Forelimb muscle (tissue), 1 donor: Measurements from ENCODE around the gene CXCL1. TPM values are rescaled to one million over a fixed set of nuclear protein-coding genes. Genes with fewer than 3 reads are reported as not detected.

Experiments used
- DNase-seq: peaks from one replicate; pipeline ENCODE4 v3.0.0-alpha.2; 2013; ENCODE audit warnings: low read depth
- polyA plus RNA-seq: library from polyadenylated mRNA; unstranded; fragments of 120-200 nt; gene quantifications from one replicate; pipeline ENCODE4 v1.2.1, GENCODE V29; 2013; ENCODE audit not compliant: insufficient read length

Gene CXCL1
- polyA plus RNA-seq, 1 donor = not detected

- no peak for DNase-seq
Observed at GRCh38 chr4:73851293-73851692, 17.9 kb upstream of the CXCL1 start.

DNA sequence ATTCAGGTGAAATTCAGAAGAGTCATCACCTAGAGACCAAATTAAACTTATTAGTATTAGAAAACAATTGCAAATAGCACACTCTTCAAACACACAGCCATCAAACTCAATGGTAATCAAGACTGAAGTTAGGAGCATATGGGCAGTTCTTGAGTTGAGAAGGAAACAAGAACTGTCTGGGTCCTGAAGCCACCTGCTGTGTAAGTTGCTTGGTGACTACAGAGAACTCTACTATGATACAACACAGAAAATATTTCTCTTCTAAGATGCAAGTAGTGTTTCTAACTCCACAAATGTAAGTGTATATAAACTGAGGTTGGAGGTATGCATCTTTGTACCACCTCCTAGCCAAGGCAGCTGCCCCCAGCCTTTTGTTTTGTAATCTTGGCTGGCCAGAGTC lies 16.4 kb upstream of the CXCL1 start:
- DNase-seq = no peak

GRCh38 chr4:73853246-73853704 lies 15.9 kb upstream of the CXCL1 start, which contains the start of gene PF4V1:
Gene PF4V1 (plus strand): TSS chr4:73853296. CDS start chr4:73853363, 67 bp downstream.
- DNase-seq = no peak

- no peak for DNase-seq
Observed at GRCh38 chr4:73853718-73854473, 15.3 kb upstream of the CXCL1 start.

DNA sequence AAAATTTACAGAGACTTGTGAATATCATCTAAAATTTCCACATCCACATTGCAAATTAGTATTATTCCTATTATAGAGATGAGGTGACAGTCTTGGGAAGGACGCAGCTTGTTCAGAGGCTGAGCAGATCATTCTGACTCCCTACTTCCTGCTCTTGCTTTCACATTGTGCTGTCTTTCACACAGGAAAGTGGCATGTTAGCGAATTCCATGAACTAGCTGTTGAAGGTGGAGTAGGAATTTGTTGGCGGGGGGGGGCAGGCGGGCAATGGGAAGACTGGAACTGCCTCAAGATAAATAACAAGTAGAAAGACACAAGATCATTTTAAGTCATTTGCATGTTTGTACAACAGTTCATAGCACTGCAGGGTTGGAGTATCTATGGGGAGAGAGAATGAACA lies 13.8 kb upstream of the CXCL1 start:
- DNase-seq = no peak

DNA sequence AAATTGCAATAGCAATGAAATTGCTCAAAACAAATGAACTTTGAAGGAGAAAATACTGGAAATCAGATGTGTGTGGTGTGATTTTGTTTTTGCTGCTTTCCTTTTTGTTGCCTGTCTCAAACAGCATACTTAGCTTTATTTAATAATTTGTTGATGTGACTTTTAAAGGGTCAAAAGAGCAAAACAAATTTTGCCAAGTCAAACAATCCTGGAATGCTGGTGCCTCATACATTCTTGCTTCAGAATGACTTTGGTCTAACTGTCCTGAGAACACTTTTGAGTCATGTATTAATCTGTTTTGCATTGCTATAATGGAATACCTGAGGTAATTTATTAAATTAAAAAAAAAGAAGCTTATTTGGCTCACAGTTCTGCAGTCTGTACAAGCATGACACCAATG lies 12.7 kb upstream of the CXCL1 start:
- DNase-seq = no peak

DNA sequence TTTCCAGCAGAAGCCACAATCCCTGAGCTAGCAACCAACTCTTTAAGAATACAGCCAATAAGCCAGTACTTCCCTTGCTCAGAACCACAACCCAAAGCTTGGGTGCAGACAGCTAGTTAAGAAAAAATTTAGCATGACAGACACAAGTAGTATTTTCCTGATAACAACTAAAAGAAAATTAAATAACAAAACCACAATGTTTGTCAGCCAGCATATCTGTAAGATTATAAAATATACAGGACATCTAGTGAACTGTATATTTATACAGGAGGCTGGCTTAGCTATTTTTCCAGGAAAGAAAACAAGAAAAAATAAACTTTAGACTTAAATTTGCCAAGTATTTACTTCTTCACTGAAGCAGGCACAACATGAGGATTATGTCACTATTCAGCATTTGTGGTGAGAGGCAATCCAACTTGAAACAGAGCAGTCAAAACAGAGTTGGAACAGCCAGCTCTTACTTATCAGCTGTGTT lies 9.5 kb upstream of the CXCL1 start:
- DNase-seq = no peak

DNA sequence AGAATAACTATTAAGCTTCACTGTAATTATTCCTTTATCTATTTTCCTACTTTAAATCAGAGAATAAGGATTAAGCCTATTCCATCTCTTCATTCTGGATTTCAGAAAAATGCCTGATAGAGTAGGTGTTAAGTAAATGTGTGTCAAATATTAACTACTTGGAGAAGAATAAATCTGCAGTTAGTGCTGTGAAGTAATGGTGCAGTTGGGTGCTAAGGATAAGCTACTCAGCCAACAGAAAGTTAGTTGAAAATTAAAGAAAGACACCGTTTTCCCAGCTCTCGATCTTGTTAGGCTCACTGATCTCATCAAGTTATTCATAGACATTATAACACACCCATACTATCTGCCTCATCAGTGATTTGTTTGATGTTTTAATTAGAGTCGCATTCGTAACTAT lies 9.0 kb upstream of the CXCL1 start:
- DNase-seq = no peak

- DNase-seq = no peak
Observed at GRCh38 chr4:73860917-73861316, 8.3 kb upstream of the CXCL1 start.

GRCh38 chr4:73862322-73862721 lies 6.9 kb upstream of the CXCL1 start:
- no peak for DNase-seq

DNA sequence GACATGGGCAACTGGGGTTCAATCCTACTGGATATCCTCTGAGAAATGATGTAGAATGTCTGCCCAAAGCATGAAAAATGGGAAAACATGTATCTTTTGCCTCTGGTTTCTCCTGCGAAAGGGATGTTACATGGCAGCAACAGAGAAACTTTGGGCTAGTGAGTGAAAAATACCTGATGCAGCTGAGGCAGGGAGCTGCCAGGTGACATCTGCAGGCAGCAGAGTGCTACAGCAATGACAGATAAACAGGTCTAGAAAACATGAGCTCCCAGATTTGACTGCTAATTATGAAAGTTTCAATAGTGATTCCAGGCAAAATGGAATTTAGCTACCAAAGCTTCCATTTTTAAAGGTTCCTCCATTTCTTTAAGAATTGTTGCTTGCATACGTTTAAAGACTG lies 4.8 kb upstream of the CXCL1 start:
- DNase-seq = no peak

DNA sequence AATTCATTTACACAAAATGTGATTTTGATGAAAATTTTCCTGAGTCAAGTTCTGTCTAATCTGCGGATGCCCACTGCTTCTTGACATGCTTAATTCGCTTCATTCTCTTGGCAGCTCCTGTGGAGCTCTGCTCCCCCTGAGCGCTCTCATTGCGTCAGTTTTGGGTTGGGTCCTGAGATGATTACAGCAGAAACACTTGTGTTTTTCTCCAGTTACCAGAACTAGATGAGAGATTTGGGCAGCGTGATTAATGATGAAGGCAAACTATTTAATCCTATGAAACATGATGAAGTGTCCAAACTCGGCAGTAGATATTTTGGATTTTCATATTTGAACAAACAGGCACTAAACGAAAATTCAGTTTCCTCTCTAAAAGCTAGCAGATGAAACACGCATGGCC lies 4.2 kb upstream of the CXCL1 start:
- DNase-seq = no peak

GRCh38 chr4:73865431-73866096 lies 3.6 kb upstream of the CXCL1 start:
- DNase-seq = no peak

GRCh38 chr4:73866246-73866645 lies 2.9 kb upstream of the CXCL1 start:
- DNase-seq = no peak

GRCh38 chr4:73867783-73868182 lies 1.4 kb upstream of the CXCL1 start:
- DNase-seq = no peak

DNA sequence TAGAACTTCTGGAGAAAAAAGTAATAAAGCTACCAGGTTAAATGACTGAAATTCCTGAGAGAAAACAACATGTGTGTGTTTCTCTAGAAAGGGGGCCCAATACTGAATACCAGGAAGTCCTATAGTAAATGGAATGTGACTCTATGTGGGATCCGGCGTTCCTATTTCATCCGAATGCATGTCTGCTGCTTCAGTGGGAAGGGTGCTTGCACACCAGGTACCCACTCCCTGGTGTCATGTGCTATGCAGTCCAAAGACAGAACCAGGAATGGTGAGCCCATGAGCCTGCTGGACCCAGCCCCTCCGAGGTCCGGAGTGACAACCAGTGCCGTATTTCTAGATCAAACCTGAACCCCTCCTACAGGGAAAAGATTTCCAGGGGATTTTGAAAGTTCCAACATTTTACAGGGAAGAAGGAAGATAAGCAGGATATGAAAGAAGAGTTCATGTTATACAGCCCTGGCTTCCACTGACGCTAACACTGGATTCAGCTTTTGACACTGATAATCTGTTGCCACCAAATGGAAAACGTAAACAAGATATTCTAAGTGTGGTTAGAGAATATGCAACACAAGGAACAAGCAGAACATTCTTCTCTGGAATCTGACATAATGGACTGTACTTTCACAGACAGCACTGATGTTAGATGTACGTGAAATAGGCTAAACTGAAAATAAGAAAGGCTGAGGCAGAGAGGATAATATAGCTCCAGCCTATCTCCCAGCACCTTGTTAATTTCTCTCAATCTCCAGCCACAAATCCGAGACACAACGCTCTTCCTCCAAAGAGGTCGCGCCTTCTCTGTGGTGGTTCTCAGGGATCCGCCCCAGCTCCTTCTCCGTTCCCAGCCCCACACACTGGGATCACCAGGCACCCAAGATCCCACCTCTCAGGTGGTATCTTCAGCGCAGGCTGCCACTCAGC lies 725 bp upstream of the CXCL1 start:
- DNase-seq = no peak

GRCh38 chr4:73870260-73870659 lies 1.1 kb downstream of the CXCL1 start:
- DNase-seq = no peak

GRCh38 chr4:73870768-73871167 lies 1.6 kb downstream of the CXCL1 start:
- DNase-seq = no peak

DNA sequence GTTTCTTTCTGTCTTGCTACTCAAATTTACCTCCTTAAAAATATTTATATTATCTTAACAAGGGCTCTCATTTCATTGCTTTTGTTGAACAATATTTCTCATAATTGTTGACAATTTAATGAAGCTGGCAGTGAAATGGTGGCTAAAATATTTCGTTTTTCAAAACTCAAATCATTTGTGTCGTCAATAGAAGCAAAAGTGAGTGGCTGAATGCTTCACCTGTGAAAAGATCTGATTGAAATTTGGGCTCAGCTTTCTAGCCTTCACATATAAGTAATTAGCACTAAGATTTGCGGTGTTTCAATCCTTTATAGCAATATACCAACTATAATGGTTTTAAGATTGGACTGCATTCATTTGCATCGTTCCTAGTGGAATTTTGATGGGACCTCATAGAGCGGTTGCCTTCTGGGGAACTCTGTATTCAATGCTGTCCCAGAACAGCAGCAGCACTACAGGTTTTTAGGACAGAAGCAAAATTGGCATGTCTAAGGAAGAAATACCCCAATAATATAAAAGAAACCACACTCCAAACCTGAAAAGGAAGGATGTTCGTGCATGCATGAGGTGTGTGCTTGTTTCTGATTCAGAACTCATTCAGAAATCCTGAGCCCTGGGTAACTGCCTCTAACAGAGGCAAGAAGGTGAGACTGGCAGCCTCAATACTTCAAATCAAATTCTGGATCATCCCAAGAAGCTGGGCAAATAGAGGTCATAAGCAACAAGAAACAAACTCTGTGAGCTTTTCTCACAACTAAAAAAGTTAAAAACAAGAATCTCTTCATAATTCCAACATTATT lies 2.5 kb downstream of the CXCL1 start:
- no peak for DNase-seq

DNA sequence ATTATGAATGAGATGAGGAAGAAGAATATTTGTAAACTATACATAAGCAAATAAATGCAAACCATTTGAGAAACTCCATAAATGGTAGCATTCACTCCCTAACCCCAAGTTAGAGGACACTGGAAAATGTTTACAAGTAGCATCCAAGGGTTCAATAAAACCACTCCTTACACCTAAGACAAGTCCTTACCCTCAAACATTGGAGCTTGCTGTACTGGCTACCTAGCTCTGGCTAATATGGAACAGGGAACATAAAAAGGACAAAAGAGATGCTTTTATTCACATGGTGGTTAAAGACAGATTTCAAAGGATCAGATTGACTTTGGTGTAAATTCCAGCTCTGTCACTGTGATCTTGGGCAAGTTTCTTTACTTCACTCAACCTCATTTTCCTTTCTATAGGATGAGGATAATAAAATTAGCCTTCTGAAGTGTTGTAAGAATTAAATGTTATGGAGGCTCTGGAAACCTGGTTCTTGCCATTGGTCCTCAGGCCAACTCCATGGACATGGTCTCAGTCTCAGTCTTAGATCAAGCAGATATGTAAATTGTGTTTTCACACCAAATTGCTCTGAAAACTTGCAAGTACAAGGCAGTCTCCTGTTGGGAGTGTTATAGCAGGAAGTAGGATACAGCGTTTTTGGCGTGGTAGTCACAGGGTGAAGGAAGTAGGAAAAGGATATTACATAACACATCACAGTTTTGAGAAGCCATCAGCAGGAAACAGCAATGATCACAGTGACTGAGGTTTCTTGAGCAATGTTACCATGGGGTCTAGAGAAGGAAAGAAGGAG lies 3.3 kb downstream of the CXCL1 start:
- DNase-seq = no peak
